Activated CD8-positive, alpha-beta memory T cell treated with anti-CD3 and anti-CD28 coated beads for 48 hours (primary cell): ENCODE results near the gene ACTR1A.

Experiments
- DNase-seq, 3 experiments: peaks; one replicate each; pipeline ENCODE4 v3.0.0-alpha.2; 2020; ENCODE audit warnings: low read depth in 2 of 3, low spot score in 2 of 3

The ACTR1A gene

DNA sequence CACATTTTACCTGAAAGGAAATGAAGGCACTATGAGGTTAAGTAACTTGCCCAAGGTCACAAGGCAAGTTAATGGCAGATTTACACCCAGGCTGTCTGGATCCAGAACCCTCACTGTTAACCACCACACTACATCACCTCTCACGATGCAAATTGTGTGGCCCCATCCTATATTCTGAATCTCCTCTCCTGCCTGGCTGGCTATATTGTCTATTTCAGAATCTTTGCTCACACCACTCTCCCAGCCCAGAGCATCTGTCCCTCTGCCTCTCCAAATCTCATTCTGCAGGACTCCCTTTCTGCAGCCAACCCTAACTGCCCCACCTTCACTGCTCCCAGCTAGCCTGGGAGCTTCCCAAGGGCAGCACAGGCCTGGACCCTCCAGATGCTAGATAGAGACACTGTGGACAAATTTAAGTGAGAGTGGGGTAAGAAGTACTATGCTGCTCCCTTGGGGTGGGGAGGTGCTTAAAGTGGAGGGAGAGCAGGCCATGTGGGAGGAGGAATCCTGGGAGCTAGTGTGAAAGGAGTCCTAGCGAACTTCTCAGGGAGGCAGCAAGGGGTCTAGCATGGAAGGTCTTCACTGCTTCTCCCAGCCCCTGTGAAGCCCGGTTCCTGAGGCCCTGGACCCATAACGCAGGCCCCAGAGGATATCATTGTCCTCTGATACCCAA is 70.9 kb downstream of the ACTR1A start:
- no peak for DNase-seq

DNA sequence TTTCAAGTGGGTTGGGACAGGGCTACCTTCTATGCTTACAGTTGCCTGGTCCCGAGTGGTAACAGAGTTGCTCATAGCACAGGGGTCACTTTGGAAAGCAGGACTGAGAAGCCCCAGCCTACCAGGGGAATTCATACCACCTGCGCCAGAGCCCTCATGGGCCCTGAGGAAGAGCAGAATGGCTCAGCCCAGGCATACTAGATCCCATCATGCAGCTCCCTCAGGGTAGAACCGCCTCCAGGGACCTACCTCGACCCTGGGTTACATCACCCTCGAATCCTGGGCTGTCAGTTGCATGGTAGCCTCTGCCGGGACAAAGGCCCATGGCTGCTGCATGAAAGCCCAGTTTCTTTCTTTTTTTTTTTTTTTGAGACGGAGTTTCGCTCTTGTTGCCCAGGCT is 73.0 kb downstream of the ACTR1A start:
- no peak for DNase-seq
